GM23338 (cell line): ENCODE results near the gene UBE2E2. TPM values are rescaled to one million over a fixed set of nuclear protein-coding genes. Genes with fewer than 3 reads are reported as not detected.

ENCODE experiments used
- ATAC-seq: fragments of 200-7000 bp; cut with Tn5 transposase; 3 replicates; pipeline ENCODE4 v1.9.1; 2020
- DNase-seq: peaks from one replicate; pipeline ENCODE4 v3.0.0-alpha.2; 2015; ENCODE audit warnings: low spot score
- H2AFZ ChIP-seq: fragments of 200-600 bp; sonication (generic); 2 replicates; pipeline ENCODE4 v1.8.0; 2016; ENCODE audit warnings: antibody characterized with exemption, mild to moderate bottlenecking, moderate library complexity
- H3F3A ChIP-seq: fragments of 200-600 bp; sonication (generic); replicated peaks from 2 replicates; pipeline ENCODE4 v1.8.0; 2017; ENCODE audit warnings: antibody characterized with exemption, mixed run types, low read depth
- H3K27ac ChIP-seq: fragments of 200-600 bp; sonication (generic); 2 replicates; pipeline ENCODE4 v1.6.1; 2016; ENCODE audit warnings: low read depth
- H3K27me3 ChIP-seq: fragments of 200-600 bp; sonication (generic); 2 replicates; pipeline ENCODE4 v1.8.0; 2016; ENCODE audit warnings: mild to moderate bottlenecking, mixed run types, moderate library complexity; ENCODE audit not compliant: insufficient read depth
- H3K36me3 ChIP-seq: fragments of 200-600 bp; sonication (generic); 2 replicates; pipeline ENCODE4 v1.8.0; 2016; ENCODE audit warnings: mild to moderate bottlenecking; ENCODE audit not compliant: insufficient read depth
- H3K4me1 ChIP-seq: fragments of 200-600 bp; sonication (generic); 2 replicates; pipeline ENCODE4 v1.8.0; 2016; ENCODE audit warnings: mild to moderate bottlenecking, moderate library complexity; ENCODE audit not compliant: insufficient read depth
- H3K4me2 ChIP-seq: fragments of 200-600 bp; sonication (generic); 2 replicates; pipeline ENCODE4 v1.7.1; 2017; ENCODE audit warnings: mixed run types
- H3K4me3 ChIP-seq: fragments of 200-600 bp; sonication (generic); 2 replicates; pipeline ENCODE4 v1.6.1; 2016; ENCODE audit warnings: mixed run types
- H3K79me2 ChIP-seq: fragments of 200-600 bp; sonication (generic); replicated peaks from 2 replicates; pipeline ENCODE4 v1.8.0; 2017; ENCODE audit warnings: mild to moderate bottlenecking; ENCODE audit not compliant: insufficient read depth
- H3K9me2 ChIP-seq: fragments of 200-600 bp; sonication (generic); 2 replicates; pipeline ENCODE4 v1.8.0; 2017; ENCODE audit not compliant: insufficient read depth
- H4K20me1 ChIP-seq: fragments of 200-600 bp; sonication (generic); replicated peaks from 2 replicates; pipeline ENCODE4 v1.8.0; 2017; ENCODE audit warnings: mild to moderate bottlenecking; ENCODE audit not compliant: insufficient read depth
- H3K27ac Mint-ChIP-seq: 2 replicates; pipeline ENCODE4 v1.8.0; 2020; ENCODE audit warnings: inconsistent platforms, mild to moderate bottlenecking, moderate library complexity, mixed read lengths
- H3K27me3 Mint-ChIP-seq: 3 replicates; pipeline ENCODE4 v1.8.0; 2022; ENCODE audit warnings: low read depth, mild to moderate bottlenecking, moderate library complexity, mixed read lengths, inconsistent platforms; ENCODE audit not compliant: insufficient read depth, poor library complexity
- H3K36me3 Mint-ChIP-seq: 3 replicates; pipeline ENCODE4 v1.8.0; 2021; ENCODE audit warnings: low read depth, mild to moderate bottlenecking, inconsistent platforms, moderate library complexity, mixed read lengths
- H3K4me1 Mint-ChIP-seq: 3 replicates; pipeline ENCODE4 v1.8.0; 2020; ENCODE audit warnings: mild to moderate bottlenecking, inconsistent platforms, mixed read lengths
- H3K4me3 Mint-ChIP-seq: 3 replicates; pipeline ENCODE4 v1.8.0; 2021; ENCODE audit warnings: moderate library complexity, mild to moderate bottlenecking, inconsistent platforms, mixed read lengths
- H3K9me3 Mint-ChIP-seq: 3 replicates; pipeline ENCODE4 v1.8.0; 2020; ENCODE audit warnings: moderate library complexity, mild to moderate bottlenecking, inconsistent platforms, mixed read lengths
- CREB1 ChIP-seq: fragments of 250-450 bp; sonication (Bioruptor Pico); IDR thresholded peaks from 2 replicates; pipeline ENCODE4 v1.5.0; 2020; ENCODE audit warnings: low read depth, mild to moderate bottlenecking, moderate library complexity
- EZH2 ChIP-seq: fragments of 200-600 bp; sonication (generic); IDR thresholded peaks from one replicate; pipeline ENCODE4 v1.8.0; 2017; ENCODE audit warnings: antibody characterized with exemption, mild to moderate bottlenecking, low read depth; ENCODE audit not compliant: unreplicated experiment
- EZH2phosphoT487 ChIP-seq: fragments of 200-600 bp; sonication (generic); IDR thresholded peaks from one replicate; pipeline ENCODE4 v1.8.1; 2018; ENCODE audit warnings: antibody characterized with exemption; ENCODE audit not compliant: unreplicated experiment
- POLR2AphosphoS5 ChIP-seq: IDR thresholded peaks from 2 replicates; pipeline ENCODE4 v1.6.1; 2016; ENCODE audit warnings: antibody characterized with exemption, low read depth
- STAT1 ChIP-seq: IDR thresholded peaks from one replicate; pipeline ENCODE4 v1.6.1; 2016; ENCODE audit warnings: antibody characterized with exemption; ENCODE audit not compliant: unreplicated experiment
- ZNF114 ChIP-seq: fragments of 250-450 bp; sonication (Bioruptor Pico); IDR thresholded peaks from 2 replicates; pipeline ENCODE4 v1.5.0; 2020; ENCODE audit warnings: mild to moderate bottlenecking, moderate library complexity
- ZNF331 ChIP-seq: fragments of 250-450 bp; sonication (Bioruptor Pico); IDR thresholded peaks from 2 replicates; pipeline ENCODE4 v1.5.0; 2020; ENCODE audit warnings: low read depth, mild to moderate bottlenecking, moderate library complexity
- polyA plus RNA-seq: library from polyadenylated mRNA; unstranded; fragments of >200 nt; fragmentation: Nextera tagmentation; extraction: Ambion mirVana; gene quantifications from 2 replicates; pipeline ENCODE4 v1.2.1, GENCODE V29; 2016
- total RNA-seq: library from RNA; depleted of rRNA; stranded (reverse); fragments of >200 nt; shearing (Covaris generic); gene quantifications from 2 replicates; pipeline ENCODE4 v1.2.3, GENCODE V29; 2014
- TF ChIP-seq, protein P1 (sequence below), 2 experiments: fragments of 200-600 bp in 1 of 2; sonication (generic) in 1 of 2; conservative IDR thresholded peaks; 2 replicates each; pipeline versions ENCODE4 v1.5.1 to v1.6.1; 2016 to 2017; ENCODE audit warnings: antibody characterized with exemption in 2 of 2, low read depth in 2 of 2, mild to moderate bottlenecking in 2 of 2, moderate library complexity in 1 of 2
- TF ChIP-seq, protein P2 (sequence below): IDR thresholded peaks from one replicate; pipeline ENCODE4 v1.6.1; 2018; ENCODE audit warnings: antibody characterized with exemption; ENCODE audit not compliant: unreplicated experiment
- TF ChIP-seq, protein P3 (sequence below): fragments of 250-450 bp; sonication (Bioruptor Pico); IDR thresholded peaks from 2 replicates; pipeline ENCODE4 v1.5.0; 2020; ENCODE audit warnings: mild to moderate bottlenecking, moderate library complexity

The UBE2E2 gene
- total and polyA plus RNA-seq, 2 experiments from 2014 or later, result 86.9 to 169 TPM

DNA sequence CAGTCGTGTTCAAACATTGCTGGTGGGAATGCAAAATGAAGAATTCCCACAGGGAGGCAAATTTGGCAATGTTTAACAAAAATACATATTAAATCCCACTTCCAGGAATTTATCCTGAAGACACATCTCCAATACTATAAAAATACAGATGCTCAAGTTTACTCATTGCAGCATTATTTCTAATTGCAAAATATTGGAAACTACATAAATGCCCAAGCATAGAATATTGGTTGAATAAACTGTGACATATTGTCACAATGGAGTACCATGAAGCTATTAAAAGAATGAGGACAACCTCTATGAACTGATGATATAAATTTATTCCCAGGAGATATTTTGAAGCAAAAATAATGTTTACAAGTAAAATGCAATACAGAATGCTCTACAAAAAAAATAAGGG, 49.7 kb upstream of the UBE2E2 start:
- TF ChIP-seq EZH2phosphoT487 (no peak), EZH2 (no peak), ZNF331 (no peak), POLR2AphosphoS5 (no peak), STAT1 (no peak), CREB1 (CRISPR knock-in tag) (no peak)
- TF ChIP-seq, protein P1, sequence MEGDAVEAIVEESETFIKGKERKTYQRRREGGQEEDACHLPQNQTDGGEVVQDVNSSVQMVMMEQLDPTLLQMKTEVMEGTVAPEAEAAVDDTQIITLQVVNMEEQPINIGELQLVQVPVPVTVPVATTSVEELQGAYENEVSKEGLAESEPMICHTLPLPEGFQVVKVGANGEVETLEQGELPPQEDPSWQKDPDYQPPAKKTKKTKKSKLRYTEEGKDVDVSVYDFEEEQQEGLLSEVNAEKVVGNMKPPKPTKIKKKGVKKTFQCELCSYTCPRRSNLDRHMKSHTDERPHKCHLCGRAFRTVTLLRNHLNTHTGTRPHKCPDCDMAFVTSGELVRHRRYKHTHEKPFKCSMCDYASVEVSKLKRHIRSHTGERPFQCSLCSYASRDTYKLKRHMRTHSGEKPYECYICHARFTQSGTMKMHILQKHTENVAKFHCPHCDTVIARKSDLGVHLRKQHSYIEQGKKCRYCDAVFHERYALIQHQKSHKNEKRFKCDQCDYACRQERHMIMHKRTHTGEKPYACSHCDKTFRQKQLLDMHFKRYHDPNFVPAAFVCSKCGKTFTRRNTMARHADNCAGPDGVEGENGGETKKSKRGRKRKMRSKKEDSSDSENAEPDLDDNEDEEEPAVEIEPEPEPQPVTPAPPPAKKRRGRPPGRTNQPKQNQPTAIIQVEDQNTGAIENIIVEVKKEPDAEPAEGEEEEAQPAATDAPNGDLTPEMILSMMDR (conservative IDR thresholded peaks at IDR 0.05; ENCODE audit: low read depth in 2 of 2), result no peak
- TF ChIP-seq, protein P2, sequence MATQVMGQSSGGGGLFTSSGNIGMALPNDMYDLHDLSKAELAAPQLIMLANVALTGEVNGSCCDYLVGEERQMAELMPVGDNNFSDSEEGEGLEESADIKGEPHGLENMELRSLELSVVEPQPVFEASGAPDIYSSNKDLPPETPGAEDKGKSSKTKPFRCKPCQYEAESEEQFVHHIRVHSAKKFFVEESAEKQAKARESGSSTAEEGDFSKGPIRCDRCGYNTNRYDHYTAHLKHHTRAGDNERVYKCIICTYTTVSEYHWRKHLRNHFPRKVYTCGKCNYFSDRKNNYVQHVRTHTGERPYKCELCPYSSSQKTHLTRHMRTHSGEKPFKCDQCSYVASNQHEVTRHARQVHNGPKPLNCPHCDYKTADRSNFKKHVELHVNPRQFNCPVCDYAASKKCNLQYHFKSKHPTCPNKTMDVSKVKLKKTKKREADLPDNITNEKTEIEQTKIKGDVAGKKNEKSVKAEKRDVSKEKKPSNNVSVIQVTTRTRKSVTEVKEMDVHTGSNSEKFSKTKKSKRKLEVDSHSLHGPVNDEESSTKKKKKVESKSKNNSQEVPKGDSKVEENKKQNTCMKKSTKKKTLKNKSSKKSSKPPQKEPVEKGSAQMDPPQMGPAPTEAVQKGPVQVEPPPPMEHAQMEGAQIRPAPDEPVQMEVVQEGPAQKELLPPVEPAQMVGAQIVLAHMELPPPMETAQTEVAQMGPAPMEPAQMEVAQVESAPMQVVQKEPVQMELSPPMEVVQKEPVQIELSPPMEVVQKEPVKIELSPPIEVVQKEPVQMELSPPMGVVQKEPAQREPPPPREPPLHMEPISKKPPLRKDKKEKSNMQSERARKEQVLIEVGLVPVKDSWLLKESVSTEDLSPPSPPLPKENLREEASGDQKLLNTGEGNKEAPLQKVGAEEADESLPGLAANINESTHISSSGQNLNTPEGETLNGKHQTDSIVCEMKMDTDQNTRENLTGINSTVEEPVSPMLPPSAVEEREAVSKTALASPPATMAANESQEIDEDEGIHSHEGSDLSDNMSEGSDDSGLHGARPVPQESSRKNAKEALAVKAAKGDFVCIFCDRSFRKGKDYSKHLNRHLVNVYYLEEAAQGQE, result no peak

DNA sequence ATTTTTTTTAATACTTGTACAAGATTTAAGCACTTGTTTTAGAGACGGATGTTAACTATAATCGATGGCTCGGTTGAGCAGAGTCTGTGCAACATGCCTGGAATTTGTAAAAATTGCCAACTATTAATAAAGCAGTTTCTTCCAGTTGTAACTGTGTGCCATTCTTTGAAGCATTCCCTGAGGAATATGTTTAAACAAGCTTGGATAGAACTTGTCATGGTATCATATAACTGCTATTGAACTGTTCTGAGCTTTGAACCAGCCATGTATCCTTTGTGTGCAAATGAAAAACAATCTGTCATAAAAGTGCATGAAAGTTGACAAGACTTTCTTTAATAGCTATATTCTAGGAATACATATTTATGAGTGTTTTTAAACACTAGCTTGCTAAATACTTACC, 45.8 kb upstream of the UBE2E2 start:
- H3K27ac ChIP-seq, result no peak overlapping the region
- no peaks in the 10 kb centered on the region for H3K36me3 ChIP-seq
- H3K4me2 ChIP-seq, result no peak overlapping the region
- no peak overlapping the region for H3K4me3 Mint-ChIP-seq
- no peaks in the 10 kb centered on the region for H3K27me3 ChIP-seq
- H3K4me1 Mint-ChIP-seq, result peaks cover 8% of the 10 kb centered on the region; the same call in 2 of the 3 replicates
- H2AFZ ChIP-seq, result no peak overlapping the region
- DNase-seq (no peak), ATAC-seq (no peak)
- no peaks in the 10 kb centered on the region for H4K20me1 ChIP-seq
- no peaks in the 10 kb centered on the region for H3K4me1 ChIP-seq
- H3K9me2 ChIP-seq, result peaks cover 5% of the 10 kb centered on the region; the same call in 1 of the 2 replicates
- H3K36me3 Mint-ChIP-seq, result no peaks in the 10 kb centered on the region
- no peak overlapping the region for H3K27ac Mint-ChIP-seq
- no peaks in the 10 kb centered on the region for H3K27me3 Mint-ChIP-seq
- H3F3A ChIP-seq, result no peaks in the 10 kb centered on the region
- peaks cover 10% of the 10 kb centered on the region; the same call in 2 of the 3 replicates for H3K9me3 Mint-ChIP-seq
- no peak overlapping the region for H3K4me3 ChIP-seq
- H3K79me2 ChIP-seq, result no peaks in the 10 kb centered on the region
- TF ChIP-seq CREB1 (CRISPR knock-in tag) (no peak), ZNF331 (no peak), ZNF114 (CRISPR knock-in tag) (no peak), EZH2 (no peak), STAT1 (no peak), EZH2phosphoT487 (no peak)
- TF ChIP-seq, protein P3, sequence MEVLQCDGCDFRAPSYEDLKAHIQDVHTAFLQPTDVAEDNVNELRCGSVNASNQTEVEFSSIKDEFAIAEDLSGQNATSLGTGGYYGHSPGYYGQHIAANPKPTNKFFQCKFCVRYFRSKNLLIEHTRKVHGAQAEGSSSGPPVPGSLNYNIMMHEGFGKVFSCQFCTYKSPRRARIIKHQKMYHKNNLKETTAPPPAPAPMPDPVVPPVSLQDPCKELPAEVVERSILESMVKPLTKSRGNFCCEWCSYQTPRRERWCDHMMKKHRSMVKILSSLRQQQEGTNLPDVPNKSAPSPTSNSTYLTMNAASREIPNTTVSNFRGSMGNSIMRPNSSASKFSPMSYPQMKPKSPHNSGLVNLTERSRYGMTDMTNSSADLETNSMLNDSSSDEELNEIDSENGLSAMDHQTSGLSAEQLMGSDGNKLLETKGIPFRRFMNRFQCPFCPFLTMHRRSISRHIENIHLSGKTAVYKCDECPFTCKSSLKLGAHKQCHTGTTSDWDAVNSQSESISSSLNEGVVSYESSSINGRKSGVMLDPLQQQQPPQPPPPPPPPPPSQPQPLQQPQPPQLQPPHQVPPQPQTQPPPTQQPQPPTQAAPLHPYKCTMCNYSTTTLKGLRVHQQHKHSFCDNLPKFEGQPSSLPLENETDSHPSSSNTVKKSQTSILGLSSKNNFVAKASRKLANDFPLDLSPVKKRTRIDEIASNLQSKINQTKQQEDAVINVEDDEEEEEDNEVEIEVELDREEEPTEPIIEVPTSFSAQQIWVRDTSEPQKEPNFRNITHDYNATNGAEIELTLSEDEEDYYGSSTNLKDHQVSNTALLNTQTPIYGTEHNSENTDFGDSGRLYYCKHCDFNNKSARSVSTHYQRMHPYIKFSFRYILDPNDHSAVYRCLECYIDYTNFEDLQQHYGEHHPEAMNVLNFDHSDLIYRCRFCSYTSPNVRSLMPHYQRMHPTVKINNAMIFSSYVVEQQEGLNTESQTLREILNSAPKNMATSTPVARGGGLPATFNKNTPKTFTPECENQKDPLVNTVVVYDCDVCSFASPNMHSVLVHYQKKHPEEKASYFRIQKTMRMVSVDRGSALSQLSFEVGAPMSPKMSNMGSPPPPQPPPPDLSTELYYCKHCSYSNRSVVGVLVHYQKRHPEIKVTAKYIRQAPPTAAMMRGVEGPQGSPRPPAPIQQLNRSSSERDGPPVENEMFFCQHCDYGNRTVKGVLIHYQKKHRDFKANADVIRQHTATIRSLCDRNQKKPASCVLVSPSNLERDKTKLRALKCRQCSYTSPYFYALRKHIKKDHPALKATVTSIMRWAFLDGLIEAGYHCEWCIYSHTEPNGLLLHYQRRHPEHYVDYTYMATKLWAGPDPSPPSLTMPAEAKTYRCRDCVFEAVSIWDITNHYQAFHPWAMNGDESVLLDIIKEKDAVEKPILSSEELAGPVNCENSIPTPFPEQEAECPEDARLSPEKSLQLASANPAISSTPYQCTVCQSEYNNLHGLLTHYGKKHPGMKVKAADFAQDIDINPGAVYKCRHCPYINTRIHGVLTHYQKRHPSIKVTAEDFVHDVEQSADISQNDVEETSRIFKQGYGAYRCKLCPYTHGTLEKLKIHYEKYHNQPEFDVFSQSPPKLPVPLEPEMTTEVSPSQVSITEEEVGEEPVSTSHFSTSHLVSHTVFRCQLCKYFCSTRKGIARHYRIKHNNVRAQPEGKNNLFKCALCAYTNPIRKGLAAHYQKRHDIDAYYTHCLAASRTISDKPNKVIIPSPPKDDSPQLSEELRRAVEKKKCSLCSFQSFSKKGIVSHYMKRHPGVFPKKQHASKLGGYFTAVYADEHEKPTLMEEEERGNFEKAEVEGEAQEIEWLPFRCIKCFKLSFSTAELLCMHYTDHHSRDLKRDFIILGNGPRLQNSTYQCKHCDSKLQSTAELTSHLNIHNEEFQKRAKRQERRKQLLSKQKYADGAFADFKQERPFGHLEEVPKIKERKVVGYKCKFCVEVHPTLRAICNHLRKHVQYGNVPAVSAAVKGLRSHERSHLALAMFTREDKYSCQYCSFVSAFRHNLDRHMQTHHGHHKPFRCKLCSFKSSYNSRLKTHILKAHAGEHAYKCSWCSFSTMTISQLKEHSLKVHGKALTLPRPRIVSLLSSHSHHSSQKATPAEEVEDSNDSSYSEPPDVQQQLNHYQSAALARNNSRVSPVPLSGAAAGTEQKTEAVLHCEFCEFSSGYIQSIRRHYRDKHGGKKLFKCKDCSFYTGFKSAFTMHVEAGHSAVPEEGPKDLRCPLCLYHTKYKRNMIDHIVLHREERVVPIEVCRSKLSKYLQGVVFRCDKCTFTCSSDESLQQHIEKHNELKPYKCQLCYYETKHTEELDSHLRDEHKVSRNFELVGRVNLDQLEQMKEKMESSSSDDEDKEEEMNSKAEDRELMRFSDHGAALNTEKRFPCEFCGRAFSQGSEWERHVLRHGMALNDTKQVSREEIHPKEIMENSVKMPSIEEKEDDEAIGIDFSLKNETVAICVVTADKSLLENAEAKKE (CRISPR knock-in tag), result no peak

More for the DNA sequence above, 49.7 kb upstream of the UBE2E2 start:
- ATAC-seq, result no peak
- H2AFZ ChIP-seq, result no peak overlapping the region
- Mint-ChIP-seq H3K27me3 (no peaks in the 10 kb centered on the region), H3K9me3 (peaks cover 10% of the 10 kb centered on the region; the same call in 2 of the 3 replicates), H3K36me3 (no peaks in the 10 kb centered on the region), H3K4me3 (no peak overlapping the region), H3K4me1 (peaks cover 5% of the 10 kb centered on the region; the same call in 2 of the 3 replicates), H3K27ac (no peak overlapping the region)
- no peak for DNase-seq
- H3K36me3 ChIP-seq, result no peaks in the 10 kb centered on the region
- no peaks in the 10 kb centered on the region for H3K9me2 ChIP-seq
- no peak overlapping the region for H3K4me3 ChIP-seq
- H3K4me2 ChIP-seq, result no peak overlapping the region
- H3F3A ChIP-seq, result no peaks in the 10 kb centered on the region
- no peaks in the 10 kb centered on the region for H3K27me3 ChIP-seq
- no peaks in the 10 kb centered on the region for H3K4me1 ChIP-seq
- H3K27ac ChIP-seq, result no peak overlapping the region
- no peaks in the 10 kb centered on the region for H4K20me1 ChIP-seq
- no peaks in the 10 kb centered on the region; the same call in 1 of the 2 replicates for H3K79me2 ChIP-seq
